C4-2B (cell line): ENCODE measurements around the gene KBTBD13.
"Not testable (repeated sequence)": the region's sequence is repeated elsewhere in the genome, so short reads cannot be mapped to it uniquely, and the experiment has no call there.

ENCODE experiments used
- H3K27ac ChIP-seq: fragments of 450-650 bp; 2 replicates; pipeline ENCODE4 v1.5.1; 2017
- ZFX ChIP-seq: fragments of 450-650 bp; IDR thresholded peaks from 2 replicates; pipeline ENCODE4 v1.6.1; 2017
- TF ChIP-seq, protein P1 (sequence below): fragments of 450-650 bp; conservative IDR thresholded peaks from 2 replicates; pipeline ENCODE4 v1.5.1; 2017; ENCODE audit warnings: mild to moderate bottlenecking

KBTBD13 gene

GRCh38 chr15:65071381-65071811 is 5.2 kb upstream of the KBTBD13 start:
- no peak for TF ChIP-seq ZFX
- TF ChIP-seq, protein P1, sequence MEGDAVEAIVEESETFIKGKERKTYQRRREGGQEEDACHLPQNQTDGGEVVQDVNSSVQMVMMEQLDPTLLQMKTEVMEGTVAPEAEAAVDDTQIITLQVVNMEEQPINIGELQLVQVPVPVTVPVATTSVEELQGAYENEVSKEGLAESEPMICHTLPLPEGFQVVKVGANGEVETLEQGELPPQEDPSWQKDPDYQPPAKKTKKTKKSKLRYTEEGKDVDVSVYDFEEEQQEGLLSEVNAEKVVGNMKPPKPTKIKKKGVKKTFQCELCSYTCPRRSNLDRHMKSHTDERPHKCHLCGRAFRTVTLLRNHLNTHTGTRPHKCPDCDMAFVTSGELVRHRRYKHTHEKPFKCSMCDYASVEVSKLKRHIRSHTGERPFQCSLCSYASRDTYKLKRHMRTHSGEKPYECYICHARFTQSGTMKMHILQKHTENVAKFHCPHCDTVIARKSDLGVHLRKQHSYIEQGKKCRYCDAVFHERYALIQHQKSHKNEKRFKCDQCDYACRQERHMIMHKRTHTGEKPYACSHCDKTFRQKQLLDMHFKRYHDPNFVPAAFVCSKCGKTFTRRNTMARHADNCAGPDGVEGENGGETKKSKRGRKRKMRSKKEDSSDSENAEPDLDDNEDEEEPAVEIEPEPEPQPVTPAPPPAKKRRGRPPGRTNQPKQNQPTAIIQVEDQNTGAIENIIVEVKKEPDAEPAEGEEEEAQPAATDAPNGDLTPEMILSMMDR, result no peak
- H3K27ac ChIP-seq, result no peak overlapping the region

DNA sequence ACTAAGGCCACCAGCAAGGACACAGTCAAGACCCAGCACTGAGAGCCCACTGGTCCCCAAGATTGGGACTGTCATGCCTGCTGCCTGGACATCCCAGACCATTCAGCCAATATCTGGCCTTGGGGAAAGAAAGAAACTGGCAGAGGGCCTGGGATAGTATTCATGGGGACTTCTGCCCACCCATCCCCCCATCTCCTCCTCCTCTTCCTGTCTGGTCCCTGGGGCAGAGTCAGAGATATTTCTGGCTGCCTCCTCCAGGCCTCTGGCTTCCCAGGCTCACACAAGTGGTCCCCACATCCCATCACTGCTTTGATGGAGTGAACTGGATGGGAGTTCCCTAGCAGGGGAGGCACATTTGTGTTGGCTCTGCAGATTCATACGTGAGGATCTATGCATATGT is 4.5 kb upstream of the KBTBD13 start:
- no peak for TF ChIP-seq ZFX
- TF ChIP-seq, protein P1, result no peak
- H3K27ac ChIP-seq, result no peak overlapping the region

GRCh38 chr15:65072617-65073016 is 3.9 kb upstream of the KBTBD13 start:
- TF ChIP-seq ZFX, result no peak
- TF ChIP-seq, protein P1, result no peak
- H3K27ac ChIP-seq, result no peak overlapping the region

DNA sequence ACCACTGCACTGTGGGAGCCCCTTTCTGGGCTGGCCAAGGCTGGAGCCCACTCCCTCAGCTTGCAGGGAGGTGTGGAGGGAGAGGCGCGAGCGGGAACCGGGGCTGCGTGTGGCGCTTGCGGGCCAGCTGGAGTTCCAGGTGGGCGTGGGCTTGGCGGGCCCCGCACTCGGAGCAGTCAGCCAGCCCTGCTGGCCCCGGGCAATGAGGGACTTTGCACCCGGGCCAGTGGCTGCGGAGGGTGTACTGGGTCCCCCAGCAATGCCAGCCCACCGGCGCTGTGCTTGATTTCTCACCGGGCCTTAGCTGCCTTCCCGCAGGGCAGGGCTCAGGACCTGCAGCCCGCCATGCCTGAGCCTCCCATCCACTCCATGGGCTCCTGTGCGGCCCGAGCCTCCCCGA is 1.6 kb upstream of the KBTBD13 start:
- H3K27ac ChIP-seq, result not testable (repeated sequence)

- H3K27ac ChIP-seq, result not testable (repeated sequence)
Observed at GRCh38 chr15:65075607-65076395, 745 bp upstream of the KBTBD13 start.

DNA sequence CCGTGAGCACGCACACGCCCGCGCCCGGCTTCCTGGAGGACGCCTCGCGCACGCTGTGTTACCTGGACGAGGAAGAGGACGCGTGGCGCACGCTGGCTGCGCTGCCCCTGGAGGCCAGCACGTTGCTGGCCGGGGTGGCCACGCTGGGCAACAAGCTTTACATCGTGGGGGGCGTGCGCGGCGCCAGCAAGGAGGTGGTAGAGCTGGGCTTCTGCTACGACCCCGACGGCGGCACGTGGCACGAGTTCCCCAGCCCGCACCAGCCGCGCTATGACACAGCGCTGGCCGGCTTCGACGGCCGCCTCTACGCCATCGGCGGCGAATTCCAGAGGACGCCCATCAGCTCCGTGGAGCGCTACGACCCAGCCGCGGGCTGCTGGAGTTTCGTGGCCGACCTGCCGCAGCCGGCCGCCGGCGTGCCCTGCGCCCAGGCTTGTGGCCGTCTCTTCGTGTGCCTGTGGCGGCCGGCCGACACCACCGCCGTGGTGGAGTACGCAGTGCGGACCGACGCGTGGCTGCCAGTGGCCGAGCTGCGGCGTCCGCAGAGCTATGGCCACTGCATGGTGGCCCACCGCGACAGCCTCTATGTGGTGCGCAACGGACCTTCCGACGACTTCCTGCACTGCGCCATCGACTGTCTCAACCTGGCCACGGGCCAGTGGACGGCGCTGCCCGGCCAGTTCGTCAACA is 890 bp downstream of the KBTBD13 start:
- TF ChIP-seq ZFX, result no peak
- TF ChIP-seq, protein P1, result no peak
- no peak overlapping the region for H3K27ac ChIP-seq

DNA sequence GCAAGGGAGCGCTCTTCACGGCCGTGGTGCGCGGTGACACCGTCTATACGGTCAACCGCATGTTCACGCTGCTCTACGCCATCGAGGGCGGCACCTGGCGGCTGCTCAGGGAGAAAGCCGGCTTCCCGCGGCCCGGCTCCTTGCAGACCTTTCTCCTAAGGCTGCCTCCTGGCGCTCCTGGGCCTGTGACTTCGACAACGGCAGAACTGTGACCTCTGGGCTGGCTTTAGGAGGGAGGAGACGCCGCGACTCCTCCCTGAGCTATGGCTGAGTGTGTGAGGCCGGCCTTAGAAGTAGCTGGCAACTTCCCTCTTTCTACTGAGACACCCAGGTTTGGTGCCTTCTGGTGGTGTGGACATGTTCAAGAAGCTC is 1.4 kb downstream of the KBTBD13 start:
- H3K27ac ChIP-seq, result no peak overlapping the region
- TF ChIP-seq, protein P1, result peak; percentile 77
- no peak for TF ChIP-seq ZFX

DNA sequence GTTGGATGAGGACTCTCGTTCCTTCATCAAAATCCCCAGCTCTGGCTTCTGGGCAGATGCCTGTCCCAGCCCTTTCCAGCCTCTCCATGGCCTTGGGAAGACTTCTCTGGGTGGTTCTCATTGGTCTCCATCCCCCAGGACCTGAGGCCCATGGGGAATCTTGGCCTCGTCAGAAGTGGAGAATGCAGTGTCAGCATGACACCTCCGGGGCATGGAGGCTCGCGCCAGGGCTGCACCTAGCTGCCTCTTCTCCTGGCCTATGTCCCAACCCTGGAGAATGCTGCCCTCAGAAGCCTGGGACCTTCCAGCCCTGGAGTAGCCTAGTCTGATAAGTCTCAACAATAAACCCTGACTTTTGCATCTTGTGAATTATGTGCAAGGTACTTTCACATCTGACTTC is 3.0 kb downstream of the KBTBD13 start:
- H3K27ac ChIP-seq, result no peak overlapping the region
- TF ChIP-seq, protein P1, result no peak
- no peak for TF ChIP-seq ZFX
